ENCODE data around the gene ZSCAN5C. TPM values are rescaled to one million over a fixed set of nuclear protein-coding genes. Genes with fewer than 3 reads are reported as not detected.

ZSCAN5C gene
- total RNA-seq, 1 donor from 2014 or later = not detected

GRCh38 chr19:56176881-56177280 is 25.2 kb upstream of the ZSCAN5C start:
- H3K36me3 Mint-ChIP-seq (ENCODE audit: low read depth, unreplicated experiment) = no peaks in the 10 kb centered on the region
- TF ChIP-seq CTCF (IDR thresholded peaks at IDR 0.05; ENCODE audit: unreplicated experiment) = no peak

GRCh38 chr19:56177564-56178243 is 24.4 kb upstream of the ZSCAN5C start:
- H3K27me3 Mint-ChIP-seq (ENCODE audit: unreplicated experiment) = peaks cover 13% of the 10 kb centered on the region
- H3K9me3 Mint-ChIP-seq (ENCODE audit: unreplicated experiment) = no peaks in the 10 kb centered on the region
- H3K36me3 Mint-ChIP-seq (ENCODE audit: low read depth, unreplicated experiment) = no peaks in the 10 kb centered on the region
- no peak overlapping the region for H3K4me3 Mint-ChIP-seq (ENCODE audit: unreplicated experiment)
- DNase-seq (ENCODE audit: low spot score) = no peak
- no peak overlapping the region for H3K27ac Mint-ChIP-seq (ENCODE audit: unreplicated experiment)
- H3K4me1 Mint-ChIP-seq (ENCODE audit: unreplicated experiment) = no peaks in the 10 kb centered on the region
- TF ChIP-seq CTCF (IDR thresholded peaks at IDR 0.05; ENCODE audit: unreplicated experiment) = no peak

More at GRCh38 chr19:56176881-56177280, 25.2 kb upstream of the ZSCAN5C start:
- peaks cover 9% of the 10 kb centered on the region for H3K27me3 Mint-ChIP-seq (ENCODE audit: unreplicated experiment)
- no peaks in the 10 kb centered on the region for H3K4me1 Mint-ChIP-seq (ENCODE audit: unreplicated experiment)
- no peaks in the 10 kb centered on the region for H3K9me3 Mint-ChIP-seq (ENCODE audit: unreplicated experiment)
- peak overlapping the region; percentile 59 for H3K27ac Mint-ChIP-seq (ENCODE audit: unreplicated experiment)
- H3K4me3 Mint-ChIP-seq (ENCODE audit: unreplicated experiment) = no peak overlapping the region
- no peak for DNase-seq (ENCODE audit: low spot score)

DNA sequence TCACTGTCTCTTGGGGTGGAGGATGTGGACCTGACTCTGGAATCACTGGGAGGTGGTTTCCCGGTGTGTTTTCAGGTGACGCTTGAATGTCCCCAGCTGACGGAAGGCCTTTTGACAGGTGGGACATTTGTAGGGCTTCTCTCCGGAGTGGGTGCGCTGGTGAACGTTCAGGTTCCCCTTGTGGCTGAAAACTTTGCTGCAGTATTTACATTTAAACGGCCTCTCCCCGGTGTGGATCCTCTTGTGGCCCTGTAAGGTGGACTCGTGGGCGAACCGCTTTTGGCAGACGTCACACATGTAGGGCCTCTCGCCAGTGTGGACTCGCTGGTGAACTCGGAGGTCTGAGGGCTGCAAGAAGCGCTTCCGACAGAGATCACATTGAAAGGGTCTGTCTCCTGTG is 12.3 kb upstream of the ZSCAN5C start:
- no peak overlapping the region for H3K27ac Mint-ChIP-seq (ENCODE audit: unreplicated experiment)
- no peaks in the 10 kb centered on the region for H3K4me1 Mint-ChIP-seq (ENCODE audit: unreplicated experiment)
- TF ChIP-seq CTCF (IDR thresholded peaks at IDR 0.05; ENCODE audit: unreplicated experiment) = no peak
- no peaks in the 10 kb centered on the region for H3K9me3 Mint-ChIP-seq (ENCODE audit: unreplicated experiment)
- no peak overlapping the region for H3K4me3 Mint-ChIP-seq (ENCODE audit: unreplicated experiment)
- no peak for DNase-seq (ENCODE audit: low spot score)
- peaks cover 4% of the 10 kb centered on the region for H3K27me3 Mint-ChIP-seq (ENCODE audit: unreplicated experiment)
- no peaks in the 10 kb centered on the region for H3K36me3 Mint-ChIP-seq (ENCODE audit: low read depth, unreplicated experiment)

- TF ChIP-seq CTCF (IDR thresholded peaks at IDR 0.05; ENCODE audit: unreplicated experiment) = no peak
- Mint-ChIP-seq H3K4me3 (ENCODE audit: unreplicated experiment) (no peak overlapping the region), H3K27ac (ENCODE audit: unreplicated experiment) (no peak overlapping the region), H3K4me1 (ENCODE audit: unreplicated experiment) (no peaks in the 10 kb centered on the region), H3K27me3 (ENCODE audit: unreplicated experiment) (peaks cover 4% of the 10 kb centered on the region), H3K9me3 (ENCODE audit: unreplicated experiment) (no peaks in the 10 kb centered on the region), H3K36me3 (ENCODE audit: low read depth, unreplicated experiment) (no peaks in the 10 kb centered on the region)
- no peak for DNase-seq (ENCODE audit: low spot score)
Observed at GRCh38 chr19:56191115-56191514, 11.0 kb upstream of the ZSCAN5C start.

DNA sequence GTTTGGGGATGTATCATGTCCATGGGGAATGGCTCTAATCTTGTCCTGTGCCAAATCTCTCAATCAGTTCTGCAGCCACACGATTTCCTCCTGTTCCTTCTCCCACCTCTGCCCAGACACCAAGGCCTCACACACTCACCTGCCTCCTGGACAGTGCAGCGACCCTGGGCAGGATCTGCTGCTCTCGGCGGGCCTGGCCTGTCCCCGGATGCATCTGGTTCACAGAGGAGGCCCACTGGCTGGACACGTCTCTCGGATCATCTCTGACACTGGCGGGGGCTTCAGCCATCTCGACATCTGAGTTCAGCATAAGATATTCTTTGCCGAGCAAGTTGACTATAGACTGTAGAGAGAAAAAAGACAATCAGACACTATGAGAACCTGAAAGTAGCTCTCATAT is 10.4 kb upstream of the ZSCAN5C start:
- TF ChIP-seq CTCF (IDR thresholded peaks at IDR 0.05; ENCODE audit: unreplicated experiment) = no peak
- Mint-ChIP-seq H3K4me3 (ENCODE audit: unreplicated experiment) (no peak overlapping the region), H3K27ac (ENCODE audit: unreplicated experiment) (no peak overlapping the region), H3K27me3 (ENCODE audit: unreplicated experiment) (peaks cover 4% of the 10 kb centered on the region), H3K9me3 (ENCODE audit: unreplicated experiment) (no peaks in the 10 kb centered on the region), H3K36me3 (ENCODE audit: low read depth, unreplicated experiment) (no peaks in the 10 kb centered on the region), H3K4me1 (ENCODE audit: unreplicated experiment) (no peaks in the 10 kb centered on the region)
- DNase-seq (ENCODE audit: low spot score) = no peak

All from endothelial cell (in vitro differentiated cells).